H9 (cell line): ENCODE measurements around the gene GPATCH2. TPM values are rescaled to one million over a fixed set of nuclear protein-coding genes. Genes with fewer than 3 reads are reported as not detected.

Experiments
- DNase-seq: peaks from one replicate; pipeline ENCODE4 v3.0.0-alpha.2; 2017
- H2AFZ ChIP-seq: one replicate; pipeline ENCODE4 v1.6.1; 2013; ENCODE audit warnings: mild to moderate bottlenecking, low read length, control low read depth, moderate library complexity
- H2AK5ac ChIP-seq: 2 replicates; pipeline ENCODE4 v1.6.1; 2013; ENCODE audit warnings: low read length, control low read depth, mixed read lengths; ENCODE audit not compliant: insufficient read length
- H2BK120ac ChIP-seq: one replicate; pipeline ENCODE4 v1.6.1; 2013; ENCODE audit warnings: low read depth, mild to moderate bottlenecking, low read length, control low read depth, inconsistent platforms; ENCODE audit not compliant: poor library complexity, severe bottlenecking
- H2BK12ac ChIP-seq: 2 replicates; pipeline ENCODE4 v1.6.1; 2013; ENCODE audit warnings: low read length, control low read depth, mixed read lengths, low read depth; ENCODE audit not compliant: insufficient read length
- H2BK15ac ChIP-seq: 2 replicates; pipeline ENCODE4 v1.6.1; 2013; ENCODE audit warnings: low read depth, low read length, control low read depth
- H2BK20ac ChIP-seq: one replicate; pipeline ENCODE4 v1.6.1; 2013; ENCODE audit warnings: low read depth, mild to moderate bottlenecking, low read length, control low read depth, inconsistent platforms; ENCODE audit not compliant: poor library complexity, severe bottlenecking
- H2BK5ac ChIP-seq: 2 replicates; pipeline ENCODE4 v1.6.1; 2013; ENCODE audit warnings: low read length, control low read depth, mixed read lengths; ENCODE audit not compliant: insufficient read length
- H3K14ac ChIP-seq: 2 replicates; pipeline ENCODE4 v1.6.1; 2013; ENCODE audit warnings: low read length, control low read depth; ENCODE audit not compliant: insufficient read depth
- H3K18ac ChIP-seq: 2 replicates; pipeline ENCODE4 v1.6.1; 2013; ENCODE audit warnings: low read depth, mild to moderate bottlenecking, mixed read lengths, low read length, control low read depth; ENCODE audit not compliant: insufficient read length
- H3K23ac ChIP-seq: 2 replicates; pipeline ENCODE4 v1.6.1; 2013; ENCODE audit warnings: low read length, control low read depth, mixed read lengths, low read depth; ENCODE audit not compliant: insufficient read length
- H3K23me2 ChIP-seq: 2 replicates; pipeline ENCODE4 v1.6.1; 2013; ENCODE audit warnings: low read depth, mild to moderate bottlenecking, mixed read lengths, low read length, control low read depth; ENCODE audit not compliant: insufficient read length, poor library complexity, severe bottlenecking
- H3K27ac ChIP-seq: 2 replicates; pipeline ENCODE4 v1.5.1; 2013; ENCODE audit warnings: low read length, control low read depth, mixed read lengths, low read depth; ENCODE audit not compliant: insufficient read length
- H3K27me3 ChIP-seq: 2 replicates; pipeline ENCODE4 v1.6.1; 2013; ENCODE audit warnings: low read length, control low read depth, inconsistent platforms; ENCODE audit not compliant: insufficient read depth
- H3K4ac ChIP-seq: 2 replicates; pipeline ENCODE4 v1.6.1; 2013; ENCODE audit warnings: low read depth, mild to moderate bottlenecking, control low read depth, inconsistent platforms, low read length, moderate library complexity
- H3K4me1 ChIP-seq: 2 replicates; pipeline ENCODE4 v1.6.1; 2013; ENCODE audit warnings: low read length, control low read depth, inconsistent platforms; ENCODE audit not compliant: insufficient read depth
- H3K4me2 ChIP-seq: 2 replicates; pipeline ENCODE4 v1.6.1; 2013; ENCODE audit warnings: low read length, control low read depth, mixed read lengths; ENCODE audit not compliant: insufficient read length, insufficient read depth
- H3K56ac ChIP-seq: 2 replicates; pipeline ENCODE4 v1.6.1; 2013; ENCODE audit warnings: low read depth, mild to moderate bottlenecking, mixed read lengths, low read length, control low read depth; ENCODE audit not compliant: insufficient read length
- H3K79me1 ChIP-seq: 2 replicates; pipeline ENCODE4 v1.6.1; 2013; ENCODE audit warnings: low read depth, mild to moderate bottlenecking, moderate library complexity, low read length, control low read depth, inconsistent platforms; ENCODE audit not compliant: insufficient read depth, poor library complexity, severe bottlenecking
- H3K79me2 ChIP-seq: 2 replicates; pipeline ENCODE4 v1.6.1; 2013; ENCODE audit warnings: low read length, control low read depth, inconsistent platforms; ENCODE audit not compliant: insufficient read depth
- H3K9ac ChIP-seq: 2 replicates; pipeline ENCODE4 v1.6.1; 2013; ENCODE audit warnings: low read length, control low read depth, mixed read lengths; ENCODE audit not compliant: insufficient read length; ENCODE audit errors: extremely low read depth
- H3K9me3 ChIP-seq: one replicate; pipeline ENCODE4 v1.6.1; 2013; ENCODE audit warnings: low read depth, low read length, inconsistent platforms; ENCODE audit not compliant: control insufficient read depth
- H3T11ph ChIP-seq: one replicate; pipeline ENCODE4 v1.6.1; 2013; ENCODE audit warnings: mild to moderate bottlenecking, low read length, control low read depth, inconsistent platforms
- H4K20me1 ChIP-seq: one replicate; pipeline ENCODE4 v1.6.1; 2013; ENCODE audit not compliant: control insufficient read depth, insufficient read length, insufficient read depth
- H4K5ac ChIP-seq: 2 replicates; pipeline ENCODE4 v1.6.1; 2013; ENCODE audit warnings: low read depth, mild to moderate bottlenecking, mixed read lengths, low read length, control low read depth; ENCODE audit not compliant: insufficient read length
- H4K8ac ChIP-seq: replicated peaks from 2 replicates; pipeline ENCODE4 v1.6.1; 2013; ENCODE audit warnings: low read length, control low read depth, mixed read lengths, low read depth; ENCODE audit not compliant: insufficient read length
- H4K91ac ChIP-seq: 2 replicates; pipeline ENCODE4 v1.6.1; 2013; ENCODE audit warnings: low read depth, mild to moderate bottlenecking, moderate library complexity, mixed read lengths, low read length, control low read depth; ENCODE audit not compliant: insufficient read length
- H3K27ac Mint-ChIP-seq, 3 experiments: 2 replicates in 2 of 3; 3 replicates in 1 of 3; pipeline ENCODE4 v1.8.0; 2020 to 2021; ENCODE audit warnings: mixed read lengths in 3 of 3, mild to moderate bottlenecking in 1 of 3, moderate library complexity in 1 of 3
- H3K27me3 Mint-ChIP-seq: 2 replicates; pipeline ENCODE4 v1.8.0; 2021; ENCODE audit warnings: low read depth, mild to moderate bottlenecking, moderate library complexity, mixed read lengths
- H3K36me3 Mint-ChIP-seq, 3 experiments: 2 replicates in 2 of 3; 3 replicates in 1 of 3; pipeline ENCODE4 v1.8.0; 2020 to 2021; ENCODE audit warnings: low read depth in 3 of 3, mixed read lengths in 3 of 3; ENCODE audit not compliant: insufficient read depth in 1 of 3
- H3K4me1 Mint-ChIP-seq, 2 experiments: 2 replicates each; pipeline ENCODE4 v1.8.0; 2020; ENCODE audit warnings: mixed read lengths in 2 of 2
- H3K4me3 Mint-ChIP-seq, 2 experiments: 2 replicates in 1 of 2; 3 replicates in 1 of 2; pipeline ENCODE4 v1.8.0; 2020 to 2021; ENCODE audit warnings: mild to moderate bottlenecking in 2 of 2, mixed read lengths in 2 of 2, moderate library complexity in 1 of 2
- H3K9me3 Mint-ChIP-seq, 2 experiments: 2 replicates in 1 of 2; 3 replicates in 1 of 2; pipeline ENCODE4 v1.8.0; 2020; ENCODE audit warnings: mild to moderate bottlenecking in 2 of 2, mixed read lengths in 2 of 2, moderate library complexity in 1 of 2
- CTCF ChIP-seq: fragments of 200-600 bp; sonication (generic); conservative IDR thresholded peaks from 3 replicates; pipeline ENCODE4 v1.8.0; 2021; ENCODE audit warnings: antibody characterized with exemption, mild to moderate bottlenecking
- WGBS: extraction: QIAGEN DNeasy Blood & Tissue Kit; methylation state at CpG from one replicate; pipeline ENCODE4 v1.1.7; 2013; ENCODE audit warnings: missing lambda C conversion rate, low lambda C conversion rate, mixed read lengths; ENCODE audit not compliant: insufficient read length; ENCODE audit errors: extremely low coverage; 5-methylcytosine and 5-hydroxymethylcytosine counted together
- total RNA-seq: library from RNA; stranded (reverse); gene quantifications from 2 replicates; pipeline ENCODE4 v1.2.1, GENCODE V29; 2021

GPATCH2 gene
- total RNA-seq, 1 experiment from 2014 or later = 14.3 TPM

- no peak for TF ChIP-seq CTCF
- no peak overlapping the region for H4K91ac ChIP-seq
- H3K27me3 Mint-ChIP-seq = no peaks in the 10 kb centered on the region
- no peak overlapping the region for H2BK12ac ChIP-seq
- H3T11ph ChIP-seq = no peak overlapping the region
- H4K8ac ChIP-seq = no peak overlapping the region
- H2BK15ac ChIP-seq = no peak overlapping the region
- H4K5ac ChIP-seq = no peak overlapping the region
- no peak overlapping the region for H3K4ac ChIP-seq
- H3K36me3 Mint-ChIP-seq = no peaks in the 10 kb centered on the region
- H3K4me3 Mint-ChIP-seq = no peak overlapping the region
- no peaks in the 10 kb centered on the region for H3K4me1 Mint-ChIP-seq
- H3K27me3 ChIP-seq = no peaks in the 10 kb centered on the region
- H3K4me1 ChIP-seq = no peaks in the 10 kb centered on the region
- no peak overlapping the region for H2BK120ac ChIP-seq
- no peak overlapping the region for H2AFZ ChIP-seq
- H2BK5ac ChIP-seq = no peak overlapping the region
- no peak overlapping the region for H3K27ac ChIP-seq
- no peaks in the 10 kb centered on the region for H3K9me3 Mint-ChIP-seq
- no peak overlapping the region for H3K23ac ChIP-seq
- no peaks in the 10 kb centered on the region for H3K79me1 ChIP-seq
- H3K79me2 ChIP-seq = no peaks in the 10 kb centered on the region
- H2AK5ac ChIP-seq = no peak overlapping the region
- WGBS = no CpG with 5 or more reads among the region's 1 CpG
- DNase-seq = no peak
- no peak overlapping the region for H3K56ac ChIP-seq
- no peak overlapping the region for H3K9ac ChIP-seq
- no peaks in the 10 kb centered on the region for H3K23me2 ChIP-seq
- no peak overlapping the region for H3K14ac ChIP-seq
- no peak overlapping the region for H3K4me2 ChIP-seq
- no peaks in the 10 kb centered on the region for H3K9me3 ChIP-seq
- no peaks in the 10 kb centered on the region for H4K20me1 ChIP-seq
- no peak overlapping the region for H3K18ac ChIP-seq
- no peak overlapping the region for H3K27ac Mint-ChIP-seq
- no peak overlapping the region for H2BK20ac ChIP-seq
These were observed 159.5 kb downstream of the GPATCH2 start for GRCh38 chr1:217471403-217471802.
